HepG2 (cell line): Measurements from ENCODE around the gene WDR20. TPM values are rescaled to one million over a fixed set of nuclear protein-coding genes. Genes with fewer than 3 reads are reported as not detected.

Source experiments
- ATF7-NPFF ChIP-seq: sonication (generic); formaldehyde crosslinking; IDR thresholded peaks from 2 replicates; pipeline ENCODE4 v1.8.1; 2023; ENCODE audit warnings: mild to moderate bottlenecking, low read depth, missing genetic modification reagents, moderate library complexity
- CEBPG ChIP-seq: IDR thresholded peaks from 2 replicates; pipeline ENCODE4 v1.6.1; 2016
- MED13 ChIP-seq: sonication (generic); formaldehyde crosslinking; IDR thresholded peaks from 2 replicates; pipeline ENCODE4 v1.5.0; 2020; ENCODE audit warnings: missing genetic modification reagents
- ZNF34 ChIP-seq: sonication (generic); formaldehyde crosslinking; IDR thresholded peaks from 2 replicates; pipeline ENCODE4 v1.4.0; 2020; ENCODE audit warnings: mild to moderate bottlenecking, missing genetic modification reagents, borderline replicate concordance
- ZNF558 ChIP-seq: sonication (generic); formaldehyde crosslinking; IDR thresholded peaks from 2 replicates; pipeline ENCODE4 v1.9.0; 2022; ENCODE audit warnings: mild to moderate bottlenecking, missing genetic modification reagents, borderline replicate concordance
- ZNF678 ChIP-seq: sonication (generic); formaldehyde crosslinking; IDR thresholded peaks from 2 replicates; pipeline ENCODE4 v1.4.0; 2020; ENCODE audit warnings: mild to moderate bottlenecking, missing genetic modification reagents
- polyA plus RNA-seq, 8 experiments: library from polyadenylated mRNA; depleted of rRNA in 3 of 8; stranded (reverse) in 7 of 8; unstranded in 1 of 8; fragments of >200 nt; fragmentation: Illumina TruSeq in 4 of 8; extraction: Trizol in 4 of 8; gene quantifications; 2 replicates each; pipeline versions ENCODE4 v1.2.1 to v1.2.3, GENCODE V29; 2011 to 2016; ENCODE audit warnings: low read depth in 4 of 8, missing spikeins in 1 of 8, mixed read lengths in 1 of 8; ENCODE audit not compliant: insufficient read depth in 1 of 8
- total RNA-seq, 5 experiments: library from RNA; depleted of rRNA; stranded (reverse); fragments of >200 nt; fragmentation: Illumina TruSeq; extraction: Trizol; gene quantifications; 2 replicates each; pipeline ENCODE4 v1.2.3, GENCODE V29; 2016; ENCODE audit warnings: low read depth in 1 of 5
- TF ChIP-seq, protein P1 (sequence below): sonication (generic); formaldehyde crosslinking; IDR thresholded peaks from 2 replicates; pipeline ENCODE4 v1.4.0; 2020; ENCODE audit warnings: mild to moderate bottlenecking, missing genetic modification reagents, borderline replicate concordance
- TF ChIP-seq, protein P2 (sequence below): sonication (generic); formaldehyde crosslinking; IDR thresholded peaks from 2 replicates; pipeline ENCODE4 v1.4.0; 2020; ENCODE audit warnings: mild to moderate bottlenecking, missing genetic modification reagents
- TF ChIP-seq, protein P3 (sequence below): sonication (generic); formaldehyde crosslinking; IDR thresholded peaks from 2 replicates; pipeline ENCODE4 v1.4.0; 2020; ENCODE audit warnings: missing genetic modification reagents, borderline replicate concordance
- TF ChIP-seq, protein P4 (sequence below), 2 experiments: fragments of 450-650 bp in 1 of 2; sonication (generic) in 1 of 2; formaldehyde crosslinking; IDR thresholded peaks; 2 replicates each; pipeline versions ENCODE4 v1.5.0 to v1.8.0; 2020 to 2022; ENCODE audit warnings: mild to moderate bottlenecking in 1 of 2, missing genetic modification reagents in 1 of 2
- TF ChIP-seq, protein P5 (sequence below): IDR thresholded peaks from 2 replicates; pipeline ENCODE4 v1.6.1; 2016; ENCODE audit warnings: missing compliant biosample characterization, missing genetic modification reagents, borderline replicate concordance
- TF ChIP-seq, protein P6 (sequence below), 2 experiments: IDR thresholded peaks; 2 replicates each; pipeline ENCODE4 v1.6.1; 2011 to 2012; ENCODE audit warnings: low read length in 2 of 2, borderline replicate concordance in 1 of 2, low read depth in 1 of 2, mild to moderate bottlenecking in 1 of 2, moderate library complexity in 1 of 2

The WDR20 gene
- total and polyA plus RNA-seq, 2 of the 13 experiments (the other 11 are each of a cell fraction or from before 2014, with no cell fraction given), result 10.4 to 23.2 TPM

DNA sequence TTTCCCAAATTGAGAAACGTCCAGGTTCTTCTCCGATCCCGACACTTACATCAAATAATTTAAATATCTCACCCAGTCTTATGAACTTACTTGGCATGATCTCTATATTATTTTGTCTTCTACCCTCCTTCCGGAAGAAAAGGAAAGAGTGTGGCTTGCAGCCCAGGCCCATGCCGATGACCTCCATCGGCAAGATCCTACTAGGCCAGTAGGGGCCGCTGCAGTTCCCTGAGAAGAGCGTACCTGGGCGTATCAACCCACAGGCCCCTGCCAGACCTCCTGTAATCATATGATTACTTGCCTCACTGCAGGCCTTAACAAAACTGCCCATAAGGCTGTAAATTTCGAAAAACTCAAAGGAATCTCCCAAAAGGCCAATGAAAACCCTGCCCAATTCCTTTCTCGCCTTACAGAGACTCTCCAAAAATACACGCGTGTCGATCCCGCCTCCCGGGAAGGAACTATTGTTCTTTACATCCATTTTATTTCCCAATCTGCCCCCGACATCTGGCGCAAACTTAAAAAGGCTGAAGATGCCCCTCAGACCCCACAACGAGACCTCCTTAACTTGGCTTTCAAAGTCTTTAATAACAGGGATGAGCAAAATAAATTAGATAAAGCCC is 95.7 kb downstream of the WDR20 start (continued):
- TF ChIP-seq, protein P1, sequence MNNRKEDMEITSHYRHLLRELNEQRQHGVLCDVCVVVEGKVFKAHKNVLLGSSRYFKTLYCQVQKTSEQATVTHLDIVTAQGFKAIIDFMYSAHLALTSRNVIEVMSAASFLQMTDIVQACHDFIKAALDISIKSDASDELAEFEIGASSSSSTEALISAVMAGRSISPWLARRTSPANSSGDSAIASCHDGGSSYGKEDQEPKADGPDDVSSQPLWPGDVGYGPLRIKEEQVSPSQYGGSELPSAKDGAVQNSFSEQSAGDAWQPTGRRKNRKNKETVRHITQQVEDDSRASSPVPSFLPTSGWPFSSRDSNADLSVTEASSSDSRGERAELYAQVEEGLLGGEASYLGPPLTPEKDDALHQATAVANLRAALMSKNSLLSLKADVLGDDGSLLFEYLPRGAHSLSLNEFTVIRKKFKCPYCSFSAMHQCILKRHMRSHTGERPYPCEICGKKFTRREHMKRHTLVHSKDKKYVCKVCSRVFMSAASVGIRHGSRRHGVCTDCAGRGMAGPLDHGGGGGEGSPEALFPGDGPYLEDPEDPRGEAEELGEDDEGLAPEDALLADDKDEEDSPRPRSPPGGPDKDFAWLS (CRISPR knock-in tag), result no peak
- TF ChIP-seq ZNF34 (CRISPR knock-in tag) (no peak), ATF7-NPFF (no peak), ZNF678 (CRISPR knock-in tag) (no peak), MED13 (no peak), CEBPG (CRISPR knock-in tag) (no peak), ZNF558 (CRISPR knock-in tag) (no peak)
- TF ChIP-seq, protein P2, sequence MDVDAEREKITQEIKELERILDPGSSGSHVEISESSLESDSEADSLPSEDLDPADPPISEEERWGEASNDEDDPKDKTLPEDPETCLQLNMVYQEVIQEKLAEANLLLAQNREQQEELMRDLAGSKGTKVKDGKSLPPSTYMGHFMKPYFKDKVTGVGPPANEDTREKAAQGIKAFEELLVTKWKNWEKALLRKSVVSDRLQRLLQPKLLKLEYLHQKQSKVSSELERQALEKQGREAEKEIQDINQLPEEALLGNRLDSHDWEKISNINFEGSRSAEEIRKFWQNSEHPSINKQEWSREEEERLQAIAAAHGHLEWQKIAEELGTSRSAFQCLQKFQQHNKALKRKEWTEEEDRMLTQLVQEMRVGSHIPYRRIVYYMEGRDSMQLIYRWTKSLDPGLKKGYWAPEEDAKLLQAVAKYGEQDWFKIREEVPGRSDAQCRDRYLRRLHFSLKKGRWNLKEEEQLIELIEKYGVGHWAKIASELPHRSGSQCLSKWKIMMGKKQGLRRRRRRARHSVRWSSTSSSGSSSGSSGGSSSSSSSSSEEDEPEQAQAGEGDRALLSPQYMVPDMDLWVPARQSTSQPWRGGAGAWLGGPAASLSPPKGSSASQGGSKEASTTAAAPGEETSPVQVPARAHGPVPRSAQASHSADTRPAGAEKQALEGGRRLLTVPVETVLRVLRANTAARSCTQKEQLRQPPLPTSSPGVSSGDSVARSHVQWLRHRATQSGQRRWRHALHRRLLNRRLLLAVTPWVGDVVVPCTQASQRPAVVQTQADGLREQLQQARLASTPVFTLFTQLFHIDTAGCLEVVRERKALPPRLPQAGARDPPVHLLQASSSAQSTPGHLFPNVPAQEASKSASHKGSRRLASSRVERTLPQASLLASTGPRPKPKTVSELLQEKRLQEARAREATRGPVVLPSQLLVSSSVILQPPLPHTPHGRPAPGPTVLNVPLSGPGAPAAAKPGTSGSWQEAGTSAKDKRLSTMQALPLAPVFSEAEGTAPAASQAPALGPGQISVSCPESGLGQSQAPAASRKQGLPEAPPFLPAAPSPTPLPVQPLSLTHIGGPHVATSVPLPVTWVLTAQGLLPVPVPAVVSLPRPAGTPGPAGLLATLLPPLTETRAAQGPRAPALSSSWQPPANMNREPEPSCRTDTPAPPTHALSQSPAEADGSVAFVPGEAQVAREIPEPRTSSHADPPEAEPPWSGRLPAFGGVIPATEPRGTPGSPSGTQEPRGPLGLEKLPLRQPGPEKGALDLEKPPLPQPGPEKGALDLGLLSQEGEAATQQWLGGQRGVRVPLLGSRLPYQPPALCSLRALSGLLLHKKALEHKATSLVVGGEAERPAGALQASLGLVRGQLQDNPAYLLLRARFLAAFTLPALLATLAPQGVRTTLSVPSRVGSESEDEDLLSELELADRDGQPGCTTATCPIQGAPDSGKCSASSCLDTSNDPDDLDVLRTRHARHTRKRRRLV, result no peak
- TF ChIP-seq, protein P3, sequence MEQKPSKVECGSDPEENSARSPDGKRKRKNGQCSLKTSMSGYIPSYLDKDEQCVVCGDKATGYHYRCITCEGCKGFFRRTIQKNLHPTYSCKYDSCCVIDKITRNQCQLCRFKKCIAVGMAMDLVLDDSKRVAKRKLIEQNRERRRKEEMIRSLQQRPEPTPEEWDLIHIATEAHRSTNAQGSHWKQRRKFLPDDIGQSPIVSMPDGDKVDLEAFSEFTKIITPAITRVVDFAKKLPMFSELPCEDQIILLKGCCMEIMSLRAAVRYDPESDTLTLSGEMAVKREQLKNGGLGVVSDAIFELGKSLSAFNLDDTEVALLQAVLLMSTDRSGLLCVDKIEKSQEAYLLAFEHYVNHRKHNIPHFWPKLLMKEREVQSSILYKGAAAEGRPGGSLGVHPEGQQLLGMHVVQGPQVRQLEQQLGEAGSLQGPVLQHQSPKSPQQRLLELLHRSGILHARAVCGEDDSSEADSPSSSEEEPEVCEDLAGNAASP (CRISPR knock-in tag), result peak; percentile 38; the same call in 1 of the 2 replicates
- TF ChIP-seq, protein P4, sequence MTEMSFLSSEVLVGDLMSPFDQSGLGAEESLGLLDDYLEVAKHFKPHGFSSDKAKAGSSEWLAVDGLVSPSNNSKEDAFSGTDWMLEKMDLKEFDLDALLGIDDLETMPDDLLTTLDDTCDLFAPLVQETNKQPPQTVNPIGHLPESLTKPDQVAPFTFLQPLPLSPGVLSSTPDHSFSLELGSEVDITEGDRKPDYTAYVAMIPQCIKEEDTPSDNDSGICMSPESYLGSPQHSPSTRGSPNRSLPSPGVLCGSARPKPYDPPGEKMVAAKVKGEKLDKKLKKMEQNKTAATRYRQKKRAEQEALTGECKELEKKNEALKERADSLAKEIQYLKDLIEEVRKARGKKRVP (CRISPR knock-in tag; IDR thresholded peaks at IDR 0.05), result no peak
- TF ChIP-seq, protein P5, sequence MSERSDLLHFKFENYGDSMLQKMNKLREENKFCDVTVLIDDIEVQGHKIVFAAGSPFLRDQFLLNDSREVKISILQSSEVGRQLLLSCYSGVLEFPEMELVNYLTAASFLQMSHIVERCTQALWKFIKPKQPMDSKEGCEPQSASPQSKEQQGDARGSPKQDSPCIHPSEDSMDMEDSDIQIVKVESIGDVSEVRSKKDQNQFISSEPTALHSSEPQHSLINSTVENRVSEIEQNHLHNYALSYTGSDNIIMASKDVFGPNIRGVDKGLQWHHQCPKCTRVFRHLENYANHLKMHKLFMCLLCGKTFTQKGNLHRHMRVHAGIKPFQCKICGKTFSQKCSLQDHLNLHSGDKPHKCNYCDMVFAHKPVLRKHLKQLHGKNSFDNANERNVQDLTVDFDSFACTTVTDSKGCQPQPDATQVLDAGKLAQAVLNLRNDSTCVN, result no peak
- TF ChIP-seq, protein P6, sequence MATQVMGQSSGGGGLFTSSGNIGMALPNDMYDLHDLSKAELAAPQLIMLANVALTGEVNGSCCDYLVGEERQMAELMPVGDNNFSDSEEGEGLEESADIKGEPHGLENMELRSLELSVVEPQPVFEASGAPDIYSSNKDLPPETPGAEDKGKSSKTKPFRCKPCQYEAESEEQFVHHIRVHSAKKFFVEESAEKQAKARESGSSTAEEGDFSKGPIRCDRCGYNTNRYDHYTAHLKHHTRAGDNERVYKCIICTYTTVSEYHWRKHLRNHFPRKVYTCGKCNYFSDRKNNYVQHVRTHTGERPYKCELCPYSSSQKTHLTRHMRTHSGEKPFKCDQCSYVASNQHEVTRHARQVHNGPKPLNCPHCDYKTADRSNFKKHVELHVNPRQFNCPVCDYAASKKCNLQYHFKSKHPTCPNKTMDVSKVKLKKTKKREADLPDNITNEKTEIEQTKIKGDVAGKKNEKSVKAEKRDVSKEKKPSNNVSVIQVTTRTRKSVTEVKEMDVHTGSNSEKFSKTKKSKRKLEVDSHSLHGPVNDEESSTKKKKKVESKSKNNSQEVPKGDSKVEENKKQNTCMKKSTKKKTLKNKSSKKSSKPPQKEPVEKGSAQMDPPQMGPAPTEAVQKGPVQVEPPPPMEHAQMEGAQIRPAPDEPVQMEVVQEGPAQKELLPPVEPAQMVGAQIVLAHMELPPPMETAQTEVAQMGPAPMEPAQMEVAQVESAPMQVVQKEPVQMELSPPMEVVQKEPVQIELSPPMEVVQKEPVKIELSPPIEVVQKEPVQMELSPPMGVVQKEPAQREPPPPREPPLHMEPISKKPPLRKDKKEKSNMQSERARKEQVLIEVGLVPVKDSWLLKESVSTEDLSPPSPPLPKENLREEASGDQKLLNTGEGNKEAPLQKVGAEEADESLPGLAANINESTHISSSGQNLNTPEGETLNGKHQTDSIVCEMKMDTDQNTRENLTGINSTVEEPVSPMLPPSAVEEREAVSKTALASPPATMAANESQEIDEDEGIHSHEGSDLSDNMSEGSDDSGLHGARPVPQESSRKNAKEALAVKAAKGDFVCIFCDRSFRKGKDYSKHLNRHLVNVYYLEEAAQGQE (IDR thresholded peaks at IDR 0.05; ENCODE audit: borderline replicate concordance in 1 of 2, low read depth in 1 of 2, low read length in 2 of 2), result no peak
